Keratinocyte (primary cell): ENCODE results near the gene YWHAH. TPM values are rescaled to one million over a fixed set of nuclear protein-coding genes. Genes with fewer than 3 reads are reported as not detected.
"Not testable (repeated sequence)": the region's sequence is repeated elsewhere in the genome, so short reads cannot be mapped to it uniquely, and the experiment has no call there.

Experiments
- DNase-seq: peaks from one replicate; pipeline ENCODE4 v3.0.0-alpha.2; 2011; ENCODE audit warnings: low read depth, missing footprints, low spot score
- FAIRE-seq: peaks from 2 replicates; lab custom pipeline; 2011; peaks lifted over from hg19 to GRCh38; lab: Jason Lieb, UNC
- H2AFZ ChIP-seq: 2 replicates; pipeline ENCODE4 v1.6.0; 2012; ENCODE audit warnings: low read length, control low read depth, inconsistent platforms; ENCODE audit not compliant: control insufficient read depth
- H3K27ac ChIP-seq: 2 replicates; pipeline ENCODE4 v1.5.1; 2011; ENCODE audit warnings: low read length; ENCODE audit not compliant: control insufficient read depth, insufficient read depth
- H3K27me3 ChIP-seq: 3 replicates; pipeline ENCODE4 v1.6.0; 2011; ENCODE audit warnings: low read length; ENCODE audit not compliant: control insufficient read depth, insufficient read depth; ENCODE audit errors: extremely low read depth
- H3K36me3 ChIP-seq, 2 experiments: 2 replicates in 1 of 2; 3 replicates in 1 of 2; pipeline ENCODE4 v1.5.1; 2011; ENCODE audit warnings: low read length in 2 of 2, mild to moderate bottlenecking in 1 of 2; ENCODE audit not compliant: control insufficient read depth in 2 of 2, insufficient read depth in 2 of 2; ENCODE audit errors: extremely low read depth in 1 of 2
- H3K4me1 ChIP-seq: 3 replicates; pipeline ENCODE4 v1.5.1; 2011; ENCODE audit warnings: low read length; ENCODE audit not compliant: control insufficient read depth, insufficient read depth; ENCODE audit errors: extremely low read depth
- H3K4me2 ChIP-seq: 3 replicates; pipeline ENCODE4 v1.6.0; 2011; ENCODE audit warnings: low read depth, low read length; ENCODE audit not compliant: control insufficient read depth, insufficient read depth; ENCODE audit errors: extremely low read depth
- H3K4me3 ChIP-seq, 3 experiments: fragments of 200-600 bp in 1 of 3; sonication (generic) in 1 of 3; 2 replicates in 2 of 3; 3 replicates in 1 of 3; pipeline ENCODE4 v1.5.1; 2011 to 2016; ENCODE audit warnings: low read length in 3 of 3, mild to moderate bottlenecking in 3 of 3, control low read depth in 2 of 3, inconsistent platforms in 1 of 3, low read depth in 1 of 3, mixed read lengths in 1 of 3, mixed run types in 1 of 3, moderate library complexity in 1 of 3; ENCODE audit not compliant: control insufficient read depth in 2 of 3, insufficient read depth in 2 of 3; ENCODE audit errors: extremely low read depth in 1 of 3
- H3K79me2 ChIP-seq: 2 replicates; pipeline ENCODE4 v1.6.0; 2012; ENCODE audit warnings: low read length; ENCODE audit not compliant: control insufficient read depth, insufficient read depth
- H3K9ac ChIP-seq: 3 replicates; pipeline ENCODE4 v1.6.0; 2011; ENCODE audit warnings: low read length; ENCODE audit not compliant: control insufficient read depth, insufficient read depth; ENCODE audit errors: extremely low read depth
- H3K9me1 ChIP-seq: 3 replicates; pipeline ENCODE4 v1.6.0; 2011; ENCODE audit warnings: low read length; ENCODE audit not compliant: control insufficient read depth, insufficient read depth; ENCODE audit errors: extremely low read depth
- H3K9me3 ChIP-seq: 2 replicates; pipeline ENCODE4 v1.5.1; 2012; ENCODE audit warnings: low read depth, low read length; ENCODE audit not compliant: control insufficient read depth
- H4K20me1 ChIP-seq: 3 replicates; pipeline ENCODE4 v1.6.0; 2011; ENCODE audit warnings: low read length; ENCODE audit not compliant: control insufficient read depth, insufficient read depth; ENCODE audit errors: extremely low read depth
- EZH2 ChIP-seq: IDR thresholded peaks from one replicate; pipeline ENCODE4 v1.6.1; 2012; ENCODE audit warnings: inconsistent platforms, mild to moderate bottlenecking, low read length, moderate library complexity
- dilution Hi-C: fragments of 300-500 bp; cut with MboI; formaldehyde crosslinking; loops from one replicate; pipeline ENCODE4 v1.7.0; 2020; ENCODE audit warnings: low sequenced_read_pairs; ENCODE audit not compliant: extremely low pct_ligation_motif_present
- polyA plus RNA-seq, 5 experiments: library from polyadenylated mRNA; depleted of rRNA in 3 of 5; stranded (reverse) in 3 of 5; stranded (forward) in 1 of 5; unstranded in 1 of 5; fragments of >200 nt; gene quantifications; 1 replicate in 1 of 5; 2 replicates in 3 of 5; 3 replicates in 1 of 5; pipeline versions ENCODE4 v1.2.1 to v1.2.3, GENCODE V29; 2011 to 2012; ENCODE audit warnings: missing spikeins in 2 of 5, low read depth in 1 of 5, low replicate concordance in 1 of 5
- TF ChIP-seq, protein P1 (sequence below), 3 experiments: IDR thresholded peaks in 1 of 3; conservative IDR thresholded peaks in 1 of 3; optimal IDR thresholded peaks in 1 of 3; 2 replicates in 2 of 3; 3 replicates in 1 of 3; pipeline versions ENCODE3 to v1.5.1; 2011; ENCODE audit warnings: low read length in 3 of 3, mild to moderate bottlenecking in 3 of 3, moderate library complexity in 2 of 3, control low read depth in 1 of 3, inconsistent platforms in 1 of 3; ENCODE audit not compliant: insufficient read depth in 2 of 3; ENCODE audit errors: extremely low read depth in 1 of 3

Gene YWHAH
- polyA plus RNA-seq, 1 donor (not counting 4 experiments of a cell fraction or from before 2014, with no cell fraction given), result 108 TPM

DNA sequence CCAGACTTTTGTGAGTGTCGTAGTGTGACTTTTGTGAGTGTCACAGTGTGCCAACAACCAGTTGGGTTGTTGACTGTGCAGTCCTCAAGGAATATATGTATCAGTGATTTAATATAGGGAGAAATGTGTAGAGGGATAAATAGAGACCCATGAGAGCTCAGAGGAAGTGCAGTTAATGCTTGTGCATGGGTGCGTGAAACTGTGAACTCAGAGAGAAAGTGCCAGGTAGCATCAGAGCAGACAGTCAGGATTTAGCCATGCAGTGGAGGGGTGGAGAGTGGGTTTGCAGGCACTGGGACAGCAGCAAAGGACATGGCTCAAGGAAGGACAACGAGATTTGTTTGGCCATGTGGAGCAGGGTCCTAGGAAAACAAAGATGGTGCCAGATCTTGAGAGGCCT is 33.6 kb downstream of the YWHAH start:
- H3K79me2 ChIP-seq, result no peaks in the 10 kb centered on the region
- DNase-seq (no peak), FAIRE-seq (no peak)
- no peak overlapping the region for H3K4me3 ChIP-seq
- no peaks in the 10 kb centered on the region for H3K4me1 ChIP-seq
- no peak for TF ChIP-seq EZH2
- TF ChIP-seq, protein P1, sequence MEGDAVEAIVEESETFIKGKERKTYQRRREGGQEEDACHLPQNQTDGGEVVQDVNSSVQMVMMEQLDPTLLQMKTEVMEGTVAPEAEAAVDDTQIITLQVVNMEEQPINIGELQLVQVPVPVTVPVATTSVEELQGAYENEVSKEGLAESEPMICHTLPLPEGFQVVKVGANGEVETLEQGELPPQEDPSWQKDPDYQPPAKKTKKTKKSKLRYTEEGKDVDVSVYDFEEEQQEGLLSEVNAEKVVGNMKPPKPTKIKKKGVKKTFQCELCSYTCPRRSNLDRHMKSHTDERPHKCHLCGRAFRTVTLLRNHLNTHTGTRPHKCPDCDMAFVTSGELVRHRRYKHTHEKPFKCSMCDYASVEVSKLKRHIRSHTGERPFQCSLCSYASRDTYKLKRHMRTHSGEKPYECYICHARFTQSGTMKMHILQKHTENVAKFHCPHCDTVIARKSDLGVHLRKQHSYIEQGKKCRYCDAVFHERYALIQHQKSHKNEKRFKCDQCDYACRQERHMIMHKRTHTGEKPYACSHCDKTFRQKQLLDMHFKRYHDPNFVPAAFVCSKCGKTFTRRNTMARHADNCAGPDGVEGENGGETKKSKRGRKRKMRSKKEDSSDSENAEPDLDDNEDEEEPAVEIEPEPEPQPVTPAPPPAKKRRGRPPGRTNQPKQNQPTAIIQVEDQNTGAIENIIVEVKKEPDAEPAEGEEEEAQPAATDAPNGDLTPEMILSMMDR (optimal IDR thresholded peaks at IDR 0.05 in 1 of 3, IDR thresholded peaks at IDR 0.05 in 1 of 3, conservative IDR thresholded peaks at IDR 0.05 in 1 of 3; ENCODE audit: extremely low read depth in 1 of 3, insufficient read depth in 2 of 3, low read length in 3 of 3), result no peak
- no peak overlapping the region for H2AFZ ChIP-seq
- H3K27me3 ChIP-seq, result no peaks in the 10 kb centered on the region
- H3K9ac ChIP-seq, result no peak overlapping the region
- H3K9me3 ChIP-seq, result no peaks in the 10 kb centered on the region
- H3K9me1 ChIP-seq, result no peaks in the 10 kb centered on the region
- no peaks in the 10 kb centered on the region for H3K36me3 ChIP-seq
- H3K4me2 ChIP-seq, result no peak overlapping the region
- dilution Hi-C loops, result no loop called here
- no peaks in the 10 kb centered on the region for H4K20me1 ChIP-seq
- H3K27ac ChIP-seq, result no peak overlapping the region

DNA sequence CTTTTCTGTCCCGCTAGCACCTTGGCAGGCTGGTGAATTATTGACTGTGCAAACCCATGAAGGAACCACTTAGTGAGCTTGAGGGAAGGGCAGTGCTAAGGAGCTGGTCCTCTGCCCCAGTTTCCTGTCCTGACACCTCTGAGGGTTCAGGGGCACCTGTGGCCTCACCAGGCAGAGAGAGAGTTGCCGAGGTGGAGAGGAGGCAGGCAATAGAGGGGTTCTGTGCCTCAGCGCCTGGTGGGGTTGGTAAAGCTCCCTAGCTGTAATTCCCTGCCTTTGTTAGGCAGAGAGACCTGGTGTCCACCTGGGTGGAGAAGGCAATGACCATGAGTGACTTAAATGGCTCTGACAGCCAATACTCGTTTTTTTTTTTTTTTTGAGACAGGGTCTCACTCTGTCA is 36.3 kb downstream of the YWHAH start:
- Histone ChIP-seq H3K27ac (no peak overlapping the region), H3K9me1 (no peaks in the 10 kb centered on the region), H3K9me3 (no peaks in the 10 kb centered on the region), H3K79me2 (no peaks in the 10 kb centered on the region), H3K4me2 (no peak overlapping the region), H3K27me3 (no peaks in the 10 kb centered on the region), H2AFZ (no peak overlapping the region), H3K36me3 (no peaks in the 10 kb centered on the region), H4K20me1 (no peaks in the 10 kb centered on the region), H3K4me3 (no peak overlapping the region), H3K4me1 (no peaks in the 10 kb centered on the region), H3K9ac (no peak overlapping the region)
- TF ChIP-seq EZH2, result no peak
- TF ChIP-seq, protein P1 (optimal IDR thresholded peaks at IDR 0.05 in 1 of 3, IDR thresholded peaks at IDR 0.05 in 1 of 3, conservative IDR thresholded peaks at IDR 0.05 in 1 of 3; ENCODE audit: extremely low read depth in 1 of 3, insufficient read depth in 2 of 3, low read length in 3 of 3), result no peak
- FAIRE-seq (no peak), DNase-seq (no peak)
- dilution Hi-C loops, result no loop called here

DNA sequence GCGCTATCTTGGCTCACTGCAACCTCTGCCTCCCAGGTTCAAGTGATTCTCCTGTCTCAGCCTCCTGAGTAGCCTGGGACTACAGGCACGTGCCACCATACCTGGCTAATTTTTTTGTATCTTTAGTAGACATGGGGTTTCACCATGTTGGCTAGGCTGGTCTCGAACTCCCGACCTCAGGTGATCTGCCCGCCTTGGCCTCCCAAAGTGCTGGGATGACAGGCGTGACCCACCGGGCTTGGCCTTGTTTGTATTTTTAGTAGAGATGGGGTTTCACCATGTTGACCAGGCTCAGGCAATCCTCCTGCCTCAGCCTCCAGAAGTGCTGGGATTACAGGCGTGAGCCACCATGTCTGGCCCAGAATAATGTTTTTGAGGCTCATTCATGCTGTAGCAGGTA is 37.6 kb downstream of the YWHAH start:
- H3K27ac ChIP-seq, DNase-seq, H3K4me2 ChIP-seq, H3K9me3 ChIP-seq, H3K79me2 ChIP-seq, FAIRE-seq, H4K20me1 ChIP-seq, H2AFZ ChIP-seq, H3K9me1 ChIP-seq, H3K4me1 ChIP-seq, H3K4me3 ChIP-seq, H3K9ac ChIP-seq, dilution Hi-C loops, H3K36me3 ChIP-seq, H3K27me3 ChIP-seq: not testable (repeated sequence)
